ENCODE results near the gene ELP5.

ELP5 gene

GRCh38 chr17:7252176-7253043, at the start of gene ELP5:
TSS of gene ELP5 (plus strand) at chr17:7252215. CDS start at chr17:7252551, 336 bp downstream.
- peak; percentile 92 for DNase-seq

GRCh38 chr17:7203391-7203790, 48.6 kb upstream of the ELP5 start:
- DNase-seq, result no peak

GRCh38 chr17:7204336-7204735, 47.7 kb upstream of the ELP5 start:
- no peak for DNase-seq

GRCh38 chr17:7204828-7205461, 47.1 kb upstream of the ELP5 start:
- DNase-seq, result peak; percentile 67

GRCh38 chr17:7205561-7205960, 46.5 kb upstream of the ELP5 start:
- DNase-seq, result no peak

GRCh38 chr17:7207120-7208001, 44.7 kb upstream of the ELP5 start:
- no peak for DNase-seq

GRCh38 chr17:7208027-7208571, 43.9 kb upstream of the ELP5 start:
- DNase-seq, result no peak

GRCh38 chr17:7208754-7209460, 43.1 kb upstream of the ELP5 start:
- DNase-seq, result no peak

- DNase-seq, result no peak
Measured at GRCh38 chr17:7211491-7212273, 40.3 kb upstream of the ELP5 start.

- peak; percentile 58 for DNase-seq
Measured at GRCh38 chr17:7213895-7214299, 38.1 kb upstream of the ELP5 start.

- peak; percentile 95 for DNase-seq
Measured at GRCh38 chr17:7214300-7215135, 37.5 kb upstream of the ELP5 start.

GRCh38 chr17:7215136-7215638, 36.8 kb upstream of the ELP5 start:
- no peak for DNase-seq

- DNase-seq, result no peak
Measured at GRCh38 chr17:7215652-7216180, 36.3 kb upstream of the ELP5 start.

- DNase-seq, result no peak
Measured at GRCh38 chr17:7216242-7217112, 35.5 kb upstream of the ELP5 start.

GRCh38 chr17:7217113-7217987, 34.7 kb upstream of the ELP5 start:
- DNase-seq, result peak; percentile 43

GRCh38 chr17:7218166-7218565, 33.8 kb upstream of the ELP5 start:
- DNase-seq, result no peak

- no peak for DNase-seq
Measured at GRCh38 chr17:7218758-7219157, 33.3 kb upstream of the ELP5 start.

- DNase-seq, result no peak
Measured at GRCh38 chr17:7219229-7219811, 32.7 kb upstream of the ELP5 start.

Measured in inflammatory macrophage treated with lipopolysaccharide for 4 hours (primary cell).